HG02588 (cell line): Measurements from ENCODE around the gene CA7.

Experiments used
- ATAC-seq: cut with Tn5 transposase; IDR thresholded peaks from one replicate; pipeline ENCODE4 v1.9.1; 2021; ENCODE audit warnings: mild to moderate bottlenecking, moderate library complexity; ENCODE audit not compliant: unreplicated experiment

The CA7 gene

DNA sequence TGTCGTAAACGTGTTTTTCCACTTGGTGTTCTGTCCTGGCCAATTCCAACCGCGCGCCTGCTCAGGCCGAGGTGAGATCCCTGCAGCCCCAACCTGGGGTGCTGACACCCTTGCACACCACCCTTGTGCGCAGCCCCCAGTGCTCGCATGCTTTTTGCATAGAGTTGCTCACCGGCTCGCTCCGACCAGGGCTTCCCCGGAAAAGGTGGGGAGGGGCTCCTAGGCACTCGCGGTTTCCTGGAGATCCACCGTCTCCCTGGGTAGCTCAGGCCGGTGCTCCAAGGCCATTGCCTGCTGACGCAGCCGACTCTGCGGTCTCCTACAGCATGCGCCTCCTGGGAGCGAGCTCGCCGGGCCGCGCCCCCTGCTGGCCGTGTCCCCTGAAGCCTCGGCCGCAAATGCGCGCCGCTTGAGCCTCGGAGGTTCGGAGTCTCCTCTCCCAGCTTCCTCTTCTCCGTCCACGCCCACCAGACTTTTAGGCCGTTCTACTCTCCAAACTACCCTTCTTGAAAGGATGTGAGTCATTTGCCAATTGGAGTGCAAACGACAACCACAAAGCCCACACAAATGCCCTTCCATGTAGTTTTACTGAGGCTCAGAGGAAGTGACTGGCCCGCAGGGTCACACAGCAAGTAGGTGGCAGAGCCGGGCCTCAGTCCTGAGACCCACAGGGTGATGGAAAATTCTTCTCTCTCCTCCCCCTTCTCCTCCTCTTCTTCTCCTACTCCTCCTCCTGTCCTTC is 28.9 kb downstream of the CA7 start:
- peak; percentile 73 for ATAC-seq

DNA sequence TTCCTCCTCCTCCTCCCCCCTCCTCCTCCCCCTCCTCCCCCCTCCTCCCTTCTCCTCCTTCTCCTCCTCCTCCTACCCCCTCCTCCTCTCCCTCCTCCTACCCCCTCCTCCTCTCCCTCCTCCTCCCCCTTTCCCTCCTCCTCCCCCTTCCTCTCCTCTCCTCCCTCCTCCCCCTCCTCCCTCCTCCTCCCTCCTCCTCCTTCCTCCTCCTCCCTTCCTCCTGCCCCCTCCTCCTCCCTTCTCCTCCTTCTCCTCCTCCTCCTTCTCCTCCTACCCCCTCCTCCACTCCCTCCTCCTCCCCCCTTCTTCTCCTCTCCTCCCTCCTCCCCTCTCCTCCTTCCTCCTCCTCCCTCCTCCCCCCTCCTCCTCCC is 29.5 kb downstream of the CA7 start:
- no peak for ATAC-seq

DNA sequence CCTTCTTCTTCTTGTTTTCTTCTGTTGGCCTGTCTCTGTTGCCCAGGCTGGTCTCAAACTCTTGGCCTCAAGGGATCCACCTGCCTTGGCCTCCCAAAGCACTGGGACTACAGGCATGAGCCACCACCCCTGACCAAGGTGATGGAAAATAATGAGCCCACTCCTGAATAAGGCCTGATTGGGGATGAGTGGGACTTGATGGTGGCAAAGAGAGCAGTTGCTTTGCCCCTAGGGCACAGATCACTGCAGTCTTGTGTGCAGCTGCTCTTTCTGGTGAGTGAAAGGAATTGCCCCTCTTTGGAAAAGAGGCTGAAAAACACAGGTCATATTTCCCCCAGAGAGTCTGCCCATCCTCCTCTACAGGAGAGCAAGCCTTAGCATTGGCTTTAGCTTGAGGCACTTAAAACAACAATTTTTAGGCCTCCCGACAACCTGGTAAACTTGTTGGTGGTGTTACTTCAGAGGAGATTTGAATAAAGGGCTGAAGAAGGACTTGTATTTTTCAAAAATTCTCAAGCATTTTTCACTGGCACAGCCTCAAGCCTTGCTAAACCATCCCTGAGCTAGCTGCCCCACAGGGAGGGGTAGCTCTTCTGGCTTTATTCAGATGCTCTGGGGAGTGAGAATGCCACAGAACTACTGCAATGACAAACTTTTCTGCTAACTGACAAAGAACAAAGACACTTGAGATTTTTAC is 30.0 kb downstream of the CA7 start:
- no peak for ATAC-seq

DNA sequence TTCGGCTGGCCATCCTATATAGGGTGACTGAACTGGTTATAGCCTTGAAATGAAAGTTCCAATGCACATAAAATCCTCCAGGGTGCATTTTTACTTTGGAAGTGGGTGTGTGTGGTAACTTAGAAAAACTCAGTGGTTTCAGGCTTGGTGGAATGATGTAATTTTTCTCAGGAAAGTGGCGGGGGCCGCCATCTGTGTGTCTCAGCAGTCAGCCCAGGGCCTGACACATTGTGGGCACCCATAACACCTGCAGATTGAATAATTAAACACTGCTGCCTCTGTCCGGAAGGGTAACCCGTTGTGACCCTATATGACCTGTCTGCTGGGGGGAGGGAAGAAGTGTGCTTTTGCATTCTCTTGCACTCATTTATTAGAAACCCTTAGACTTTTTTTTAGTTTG is 33.9 kb downstream of the CA7 start:
- no peak for ATAC-seq

DNA sequence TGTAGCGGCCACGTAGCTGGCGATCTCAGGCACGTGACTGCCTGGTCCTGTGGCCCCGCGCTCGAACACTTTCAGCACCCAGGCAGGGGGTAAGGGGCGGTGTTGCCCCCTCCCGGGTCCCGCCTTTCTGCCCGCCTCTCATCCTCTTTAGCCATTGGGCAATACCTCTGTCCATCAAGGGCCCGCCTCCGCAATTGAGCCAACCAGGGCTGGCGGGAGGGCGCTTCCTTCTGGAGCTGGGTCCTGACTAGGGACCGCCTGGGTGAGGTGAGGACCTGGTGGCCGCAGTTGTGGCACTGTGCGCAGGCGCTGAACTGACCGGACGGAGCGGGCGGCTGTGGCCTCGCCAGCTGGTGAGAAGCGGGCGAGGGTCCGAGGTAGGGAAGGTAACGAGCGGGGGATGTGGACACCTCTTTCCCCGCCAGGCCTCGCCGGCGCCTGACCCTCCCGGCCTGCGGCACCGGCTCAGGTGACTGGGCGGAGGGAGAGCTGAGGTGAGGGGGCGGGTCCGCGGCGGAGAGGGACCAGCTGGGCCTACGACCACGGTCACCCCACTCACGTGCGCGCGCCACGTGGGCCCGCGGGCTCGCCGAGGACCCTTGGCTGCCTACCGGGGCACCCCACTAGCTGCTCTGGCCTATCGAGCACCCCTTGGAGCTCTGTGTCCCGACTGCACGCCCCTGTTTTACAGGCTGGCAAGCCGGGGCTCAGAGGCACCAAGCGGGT is 36.2 kb downstream of the CA7 start, which contains the start of gene PDP2:
Gene PDP2 (plus strand): TSS at position 228 of the 726 bp plus-strand sequence. CDS start 3,770 bp downstream, outside the sequence.
- peak; percentile 94 for ATAC-seq

DNA sequence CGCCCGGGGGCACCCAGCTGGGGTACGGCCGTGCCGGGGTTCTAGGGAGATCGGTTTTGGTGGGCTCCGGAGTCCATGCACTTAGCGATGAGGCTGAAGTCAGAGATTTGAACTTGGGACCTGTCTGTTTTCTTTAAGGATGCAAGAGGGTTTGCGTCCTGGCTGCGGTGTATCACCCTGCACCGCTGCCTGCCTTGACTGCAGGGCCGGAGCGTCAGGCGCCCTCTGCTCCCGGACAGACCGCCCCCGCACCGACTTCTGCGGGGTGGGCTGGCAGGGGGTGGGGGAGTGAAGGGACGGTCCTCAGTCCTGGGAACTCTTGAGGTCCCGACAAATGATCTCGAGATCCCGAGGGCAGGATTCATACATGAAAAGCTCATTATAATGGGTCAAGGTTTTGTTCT is 36.8 kb downstream of the CA7 start:
- no peak for ATAC-seq

DNA sequence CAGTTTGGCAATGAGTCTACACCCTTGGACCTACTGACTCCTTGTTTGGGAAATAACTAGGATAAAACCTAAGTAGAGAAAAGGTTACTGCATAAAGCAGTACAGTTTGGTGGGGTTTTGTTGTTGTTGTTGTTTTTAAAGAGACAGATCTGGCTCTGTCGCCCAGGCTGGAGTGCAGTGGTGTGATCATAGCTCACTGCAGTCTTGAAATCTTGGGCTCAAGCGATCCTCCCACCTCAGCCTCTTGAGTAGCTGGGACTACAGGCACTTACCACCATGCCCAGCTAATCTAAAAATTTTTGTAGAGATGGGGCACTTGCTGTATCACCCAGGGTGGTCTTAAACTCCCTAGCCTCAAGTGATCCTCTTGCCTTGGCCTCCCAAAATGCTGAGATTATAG is 37.3 kb downstream of the CA7 start:
- ATAC-seq, result no peak

DNA sequence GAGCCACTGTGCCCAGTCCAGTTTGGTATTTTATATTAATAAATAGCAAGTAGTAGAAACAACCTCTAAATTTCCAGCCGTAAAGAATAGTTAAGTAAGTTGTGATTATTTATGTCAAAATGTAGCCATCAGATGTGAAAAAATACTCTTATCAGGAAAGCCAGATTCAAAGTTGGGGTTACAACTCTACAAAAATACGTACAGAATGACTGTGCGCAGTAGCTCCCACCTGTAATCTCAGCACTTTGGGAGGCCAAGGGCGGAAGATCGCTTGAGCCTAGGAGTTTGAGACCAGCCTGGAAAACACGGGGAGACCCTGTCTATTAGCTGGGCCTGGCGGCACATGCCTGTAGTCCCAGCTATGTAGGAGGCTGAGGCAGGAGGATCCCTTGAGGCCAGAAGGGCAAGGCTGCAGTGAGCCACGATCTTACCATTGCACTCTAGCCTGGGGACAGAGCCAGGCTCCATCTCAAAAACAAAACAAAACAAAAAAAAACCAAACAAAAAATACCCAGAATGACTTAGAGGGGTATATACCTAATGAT is 37.8 kb downstream of the CA7 start:
- no peak for ATAC-seq

DNA sequence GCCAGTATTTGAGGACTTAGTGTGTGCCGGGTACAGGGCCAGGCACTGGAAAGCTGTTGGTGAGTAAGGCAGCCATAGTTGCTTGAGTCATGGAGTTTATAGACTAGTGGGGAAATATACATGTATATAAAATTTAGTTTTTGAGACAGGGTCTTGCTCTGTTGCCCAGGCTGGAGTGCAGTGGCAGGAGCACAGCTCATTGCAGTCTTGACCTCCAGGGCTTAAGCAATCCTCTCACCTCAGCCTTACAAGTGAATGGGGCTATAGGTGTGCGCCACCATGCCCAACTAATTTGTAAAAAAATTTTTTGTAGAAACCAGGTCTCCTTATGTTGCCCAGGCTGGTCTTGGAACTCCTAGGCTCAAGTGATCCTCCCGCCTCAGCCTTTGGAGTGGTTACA is 38.5 kb downstream of the CA7 start:
- no peak for ATAC-seq

DNA sequence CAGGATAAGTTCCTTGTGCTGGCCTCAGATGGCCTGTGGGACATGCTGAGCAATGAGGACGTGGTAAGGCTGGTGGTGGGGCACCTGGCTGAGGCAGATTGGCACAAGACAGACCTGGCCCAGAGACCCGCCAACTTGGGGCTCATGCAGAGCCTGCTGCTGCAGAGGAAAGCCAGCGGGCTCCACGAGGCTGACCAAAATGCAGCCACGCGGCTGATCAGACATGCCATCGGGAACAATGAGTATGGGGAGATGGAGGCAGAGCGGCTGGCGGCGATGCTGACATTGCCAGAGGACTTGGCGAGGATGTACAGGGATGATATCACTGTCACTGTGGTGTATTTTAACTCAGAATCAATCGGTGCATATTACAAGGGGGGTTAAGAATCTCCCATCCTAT is 41.3 kb downstream of the CA7 start:
- no peak for ATAC-seq

DNA sequence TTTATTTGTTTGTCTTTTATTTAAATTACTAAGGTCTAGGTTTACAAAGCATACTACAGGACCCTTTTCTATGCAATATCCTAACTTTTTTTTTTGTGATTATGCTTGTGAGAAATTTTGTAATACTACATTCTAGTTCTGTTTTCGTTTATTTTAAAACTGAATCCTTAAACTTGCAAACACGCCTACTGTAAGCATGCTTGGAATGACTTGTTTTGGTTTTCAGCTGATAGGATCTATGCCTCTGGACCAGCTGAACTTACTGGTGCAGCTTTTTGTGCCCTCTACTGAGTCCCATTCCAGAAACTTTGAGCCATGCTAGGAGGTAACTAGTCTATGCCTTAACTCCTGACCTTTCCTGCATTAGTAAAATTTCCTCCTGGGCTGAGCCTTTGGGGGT is 42.1 kb downstream of the CA7 start:
- ATAC-seq, result no peak

DNA sequence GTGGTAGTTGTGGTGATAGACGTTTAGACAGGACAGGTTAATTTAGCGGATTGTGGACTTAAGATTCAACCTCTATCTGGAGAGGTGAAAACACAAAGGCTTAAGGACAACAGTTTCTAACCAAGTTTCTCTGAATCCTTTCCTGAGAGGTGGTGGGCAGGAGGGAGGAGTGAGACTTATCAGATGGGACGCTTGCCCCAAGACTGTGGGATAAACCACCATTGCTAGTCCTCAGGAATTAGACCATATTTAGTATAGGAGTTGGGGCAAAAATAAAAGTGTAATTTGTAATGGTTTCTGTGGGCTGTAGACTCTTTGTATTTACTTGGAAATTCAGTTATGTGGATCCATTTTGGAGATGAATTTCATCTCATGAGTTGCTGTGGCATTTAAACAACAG is 42.7 kb downstream of the CA7 start:
- ATAC-seq, result no peak

DNA sequence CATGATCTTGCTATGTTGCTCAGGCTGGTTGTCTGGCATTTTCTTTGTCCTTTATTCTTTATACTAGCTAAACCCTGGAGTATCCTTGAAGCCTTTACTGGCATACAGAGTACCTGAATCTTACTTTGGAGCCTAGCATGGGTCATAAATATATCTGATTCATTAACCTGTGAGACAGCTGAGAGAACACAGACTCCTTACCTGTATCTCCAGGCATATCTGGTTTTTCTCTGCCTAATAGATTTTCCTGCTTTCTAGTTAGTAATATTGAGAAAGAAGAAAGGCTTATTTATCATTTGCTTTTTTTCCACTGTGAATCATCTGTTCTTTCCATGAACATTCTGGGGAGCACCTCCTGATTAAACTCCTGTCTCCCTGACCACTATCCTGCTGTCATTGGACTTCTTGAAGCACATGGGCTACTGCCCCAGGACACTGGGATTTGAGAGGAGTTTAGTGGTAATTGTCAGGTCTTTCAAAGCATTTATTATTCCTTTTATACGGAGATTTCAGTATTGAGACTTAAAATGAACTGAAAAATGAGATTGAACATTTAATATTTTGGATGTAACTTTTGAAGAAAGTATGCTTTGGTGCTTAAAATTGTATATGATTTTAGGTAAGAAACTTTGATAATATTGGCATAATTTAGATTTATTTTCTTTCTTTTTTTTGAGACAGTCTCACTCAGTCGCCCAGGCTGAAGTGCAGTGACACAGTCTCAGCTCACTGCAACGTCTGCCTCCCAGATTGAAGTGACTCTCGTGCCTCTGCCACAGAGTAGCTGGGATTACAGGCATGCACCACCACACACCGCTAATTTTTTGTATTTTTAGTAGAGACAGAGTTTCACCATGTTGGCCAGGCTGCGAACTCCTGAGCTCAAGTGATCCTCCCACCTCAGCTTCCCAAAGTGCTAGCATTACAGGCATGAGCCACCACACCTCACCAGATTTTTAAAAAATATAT is 44.7 kb downstream of the CA7 start:
- no peak for ATAC-seq

DNA sequence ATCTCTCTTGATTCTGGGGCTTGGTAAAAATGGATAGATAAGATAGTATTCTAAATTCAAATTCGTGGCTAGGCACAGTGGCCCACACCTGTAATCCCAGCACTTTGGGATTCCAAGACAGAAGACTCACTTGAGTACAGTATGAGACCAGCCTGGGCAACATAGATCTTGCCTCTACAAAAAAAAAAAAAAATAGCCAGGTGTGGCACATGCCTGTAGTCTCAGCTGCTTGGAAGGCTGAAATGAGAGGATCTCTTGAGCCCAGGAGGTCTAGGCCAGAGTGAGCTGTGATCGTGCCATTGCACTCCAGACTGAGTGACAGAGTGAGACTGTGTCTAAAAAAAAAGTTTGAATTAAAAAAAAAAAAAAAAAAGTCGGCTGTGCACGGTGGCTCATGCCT is 45.4 kb downstream of the CA7 start:
- ATAC-seq, result no peak

DNA sequence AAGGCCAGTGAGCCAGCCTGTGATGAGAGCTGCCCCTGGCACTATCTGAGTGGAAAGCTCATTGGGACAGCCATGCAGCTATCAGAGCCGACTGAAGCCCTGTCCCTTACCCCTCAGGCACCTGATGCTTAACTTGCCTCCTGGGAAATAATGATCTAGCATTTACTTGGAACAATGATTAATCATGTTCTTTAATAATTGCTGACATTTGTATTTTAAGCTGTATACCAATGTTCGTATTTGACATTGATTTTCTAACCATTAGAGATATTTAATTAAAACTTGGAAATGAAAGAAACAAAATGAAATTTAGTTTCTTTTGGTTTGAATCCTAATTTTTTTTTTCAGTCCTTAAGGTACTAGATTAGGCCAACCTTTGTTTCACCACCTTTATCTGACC is 46.6 kb downstream of the CA7 start:
- no peak for ATAC-seq

DNA sequence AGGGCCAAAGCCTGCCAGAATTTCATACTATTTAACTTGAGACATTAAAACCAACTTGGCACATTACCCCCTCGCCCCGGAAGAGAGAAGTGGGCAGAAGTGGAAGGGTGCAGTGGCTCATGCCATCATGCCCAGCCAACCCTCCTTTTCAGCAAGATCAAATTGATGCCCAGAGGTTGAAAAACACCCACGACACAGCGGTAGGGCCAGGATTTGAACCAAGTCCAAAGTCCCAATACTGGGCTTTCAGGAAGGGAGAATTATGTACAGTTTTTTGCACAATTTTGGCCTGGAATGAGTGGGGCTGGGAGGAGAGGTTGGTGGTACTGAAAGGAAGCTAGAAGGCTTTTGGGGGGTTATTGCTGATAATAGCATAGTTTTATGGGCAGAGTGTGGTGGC is 47.1 kb downstream of the CA7 start:
- ATAC-seq, result no peak

DNA sequence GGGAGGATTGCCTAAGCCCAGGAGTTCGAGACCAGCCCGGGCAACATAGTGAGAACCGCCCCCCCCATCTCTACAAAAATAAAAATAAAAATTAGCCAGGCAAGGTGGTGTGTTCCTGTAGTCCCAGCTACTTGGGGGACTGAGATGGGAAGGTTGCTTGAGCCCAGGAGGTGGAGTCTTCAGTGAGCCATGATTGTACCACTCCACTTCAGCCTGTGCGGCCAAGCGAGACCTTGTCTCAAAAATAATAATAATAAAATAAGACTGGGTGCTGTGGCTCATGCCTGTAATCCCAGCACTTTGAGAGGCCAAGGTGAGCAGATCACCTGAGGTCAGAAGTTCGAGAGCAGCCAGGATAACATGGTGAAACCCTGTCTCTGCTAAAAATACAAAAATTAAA is 47.6 kb downstream of the CA7 start:
- ATAC-seq, result no peak

DNA sequence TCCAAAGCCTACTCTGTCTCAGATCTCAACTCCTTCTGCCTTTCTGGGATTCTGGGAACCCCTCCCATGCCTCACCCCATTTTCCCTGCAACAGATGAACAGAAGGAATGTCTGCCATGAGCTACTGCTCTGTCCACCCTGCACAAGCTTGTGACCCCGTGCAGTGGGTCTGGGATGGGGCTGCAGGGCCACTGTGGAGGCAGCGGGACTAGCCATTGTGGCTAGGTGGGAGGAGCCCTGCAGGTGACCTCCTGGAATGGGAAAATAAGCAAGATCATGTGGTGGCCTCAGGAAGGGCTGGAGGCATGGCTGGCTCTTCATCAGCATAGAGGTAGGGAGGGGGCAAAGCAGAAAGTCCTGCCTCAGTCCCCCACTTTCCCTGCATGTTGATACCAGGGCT is 49.8 kb downstream of the CA7 start:
- ATAC-seq, result no peak

DNA sequence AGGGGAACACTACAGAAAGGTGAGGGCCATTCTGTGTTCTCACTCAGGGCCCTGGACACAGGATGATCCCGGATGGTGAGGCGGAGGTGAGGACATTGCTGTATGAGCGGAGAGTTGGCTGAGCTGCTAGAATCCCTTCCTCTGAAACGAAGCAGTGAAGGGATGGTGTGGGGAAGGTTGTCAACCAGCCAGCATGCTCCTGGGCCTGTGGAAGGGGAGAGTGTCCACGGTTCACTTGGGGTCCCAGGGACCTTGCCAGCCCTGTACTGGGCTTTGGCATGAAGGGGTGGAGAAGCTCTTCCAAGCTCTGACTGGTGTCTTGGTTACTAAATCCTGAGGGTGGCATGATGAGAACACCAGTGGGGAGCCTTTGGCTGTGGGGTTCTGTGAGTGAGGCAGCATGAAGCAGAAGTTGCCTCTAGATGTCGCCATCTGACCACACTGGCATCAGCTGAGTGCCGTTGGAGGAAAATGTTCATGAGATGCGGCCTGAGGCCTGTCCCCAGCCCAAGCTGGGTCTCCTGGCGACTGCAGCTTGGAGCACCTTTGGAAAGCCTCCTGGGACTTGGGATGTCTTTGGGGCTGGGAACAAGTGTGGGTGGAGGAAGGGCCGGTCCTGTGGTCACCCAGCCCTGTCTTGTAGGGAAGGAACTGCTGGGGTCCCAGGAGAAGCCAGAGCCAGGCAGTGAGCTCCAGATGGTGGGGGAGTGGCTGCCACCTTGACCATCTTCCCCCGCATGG is 50.9 kb downstream of the CA7 start:
- no peak for ATAC-seq

DNA sequence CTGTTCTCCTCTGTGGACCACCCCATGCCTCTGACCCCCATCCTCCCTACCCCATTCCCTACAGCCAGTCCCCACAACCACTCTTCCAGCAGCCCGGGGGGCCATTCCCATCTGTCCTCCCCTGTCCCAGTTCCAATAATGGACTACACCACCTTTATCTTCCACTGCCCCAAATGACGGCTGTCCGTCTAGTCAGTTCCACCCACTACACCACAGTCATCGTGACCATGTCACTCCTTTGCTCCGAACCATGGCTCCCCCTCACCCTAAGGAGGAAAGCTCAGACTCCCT is 51.4 kb downstream of the CA7 start:
- no peak for ATAC-seq
